Gastroesophageal sphincter (tissue), 3 donors: ENCODE data around the gene DNMT1.
"Not testable (repeated sequence)": the region's sequence is repeated elsewhere in the genome, so short reads cannot be mapped to it uniquely, and the experiment has no call there.

Experiments
- EP300 ChIP-seq: sonication (generic); formaldehyde crosslinking; IDR thresholded peaks from one replicate; pipeline ENCODE4 v1.6.1; 2017; ENCODE audit warnings: antibody characterized with exemption, mild to moderate bottlenecking
- TF ChIP-seq, protein P1 (sequence below), 4 experiments: fragments of 200-600 bp in 2 of 4; fragments of 450-650 bp in 2 of 4; sonication (generic) in 1 of 4; IDR thresholded peaks; one replicate each; pipeline ENCODE4 v1.5.1; 2017 to 2019; ENCODE audit warnings: antibody characterized with exemption in 4 of 4, mild to moderate bottlenecking in 2 of 4, moderate library complexity in 2 of 4

GRCh38 chr19:10180024-10180423, 14.7 kb downstream of the DNMT1 start:
- TF ChIP-seq, protein P1, sequence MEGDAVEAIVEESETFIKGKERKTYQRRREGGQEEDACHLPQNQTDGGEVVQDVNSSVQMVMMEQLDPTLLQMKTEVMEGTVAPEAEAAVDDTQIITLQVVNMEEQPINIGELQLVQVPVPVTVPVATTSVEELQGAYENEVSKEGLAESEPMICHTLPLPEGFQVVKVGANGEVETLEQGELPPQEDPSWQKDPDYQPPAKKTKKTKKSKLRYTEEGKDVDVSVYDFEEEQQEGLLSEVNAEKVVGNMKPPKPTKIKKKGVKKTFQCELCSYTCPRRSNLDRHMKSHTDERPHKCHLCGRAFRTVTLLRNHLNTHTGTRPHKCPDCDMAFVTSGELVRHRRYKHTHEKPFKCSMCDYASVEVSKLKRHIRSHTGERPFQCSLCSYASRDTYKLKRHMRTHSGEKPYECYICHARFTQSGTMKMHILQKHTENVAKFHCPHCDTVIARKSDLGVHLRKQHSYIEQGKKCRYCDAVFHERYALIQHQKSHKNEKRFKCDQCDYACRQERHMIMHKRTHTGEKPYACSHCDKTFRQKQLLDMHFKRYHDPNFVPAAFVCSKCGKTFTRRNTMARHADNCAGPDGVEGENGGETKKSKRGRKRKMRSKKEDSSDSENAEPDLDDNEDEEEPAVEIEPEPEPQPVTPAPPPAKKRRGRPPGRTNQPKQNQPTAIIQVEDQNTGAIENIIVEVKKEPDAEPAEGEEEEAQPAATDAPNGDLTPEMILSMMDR (IDR thresholded peaks at IDR 0.05): not testable (repeated sequence)
- TF ChIP-seq EP300: not testable (repeated sequence)
